Measurements from ENCODE around the gene NIPBL. TPM values are rescaled to one million over a fixed set of nuclear protein-coding genes. Genes with fewer than 3 reads are reported as not detected.

The NIPBL gene
- total and polyA plus RNA-seq, 10 of the 15 experiments (the other 5 are each of a cell fraction or from before 2014, with no cell fraction given): 10.4 to 50.4 (median 20.2) TPM

DNA sequence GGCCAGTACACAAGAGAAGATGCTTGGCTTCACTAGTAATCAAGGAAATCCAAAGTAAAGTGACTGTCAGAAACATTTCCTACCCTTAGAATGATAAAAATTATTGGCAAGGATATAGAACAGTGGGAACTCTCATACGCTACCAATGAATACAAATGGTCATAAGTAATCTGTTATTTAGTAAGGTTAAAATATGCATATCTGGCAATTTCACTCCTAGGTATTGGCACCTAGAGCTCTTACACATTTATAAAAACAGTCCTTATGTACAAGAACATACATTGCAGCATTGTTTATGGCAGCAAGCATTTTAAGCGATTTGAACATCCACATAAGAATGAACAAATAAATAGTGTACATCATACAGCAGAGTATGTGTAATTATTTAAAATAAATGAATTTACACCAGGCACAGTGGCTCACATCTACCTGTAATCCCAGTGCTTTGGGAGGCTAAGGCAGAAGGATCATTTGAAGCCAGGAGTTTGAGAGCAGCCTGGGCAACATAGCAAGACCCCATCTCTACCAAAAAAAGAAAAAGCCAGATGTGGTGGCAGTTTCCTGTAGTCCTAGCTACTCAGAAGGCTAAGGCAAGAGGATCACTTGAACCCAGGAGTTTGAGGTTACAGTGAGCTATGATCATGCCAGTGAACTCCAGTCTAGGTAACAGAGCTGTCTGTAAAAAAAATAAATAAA lies 93.3 kb downstream of the NIPBL start (continued):
- TF ChIP-seq, protein P1, sequence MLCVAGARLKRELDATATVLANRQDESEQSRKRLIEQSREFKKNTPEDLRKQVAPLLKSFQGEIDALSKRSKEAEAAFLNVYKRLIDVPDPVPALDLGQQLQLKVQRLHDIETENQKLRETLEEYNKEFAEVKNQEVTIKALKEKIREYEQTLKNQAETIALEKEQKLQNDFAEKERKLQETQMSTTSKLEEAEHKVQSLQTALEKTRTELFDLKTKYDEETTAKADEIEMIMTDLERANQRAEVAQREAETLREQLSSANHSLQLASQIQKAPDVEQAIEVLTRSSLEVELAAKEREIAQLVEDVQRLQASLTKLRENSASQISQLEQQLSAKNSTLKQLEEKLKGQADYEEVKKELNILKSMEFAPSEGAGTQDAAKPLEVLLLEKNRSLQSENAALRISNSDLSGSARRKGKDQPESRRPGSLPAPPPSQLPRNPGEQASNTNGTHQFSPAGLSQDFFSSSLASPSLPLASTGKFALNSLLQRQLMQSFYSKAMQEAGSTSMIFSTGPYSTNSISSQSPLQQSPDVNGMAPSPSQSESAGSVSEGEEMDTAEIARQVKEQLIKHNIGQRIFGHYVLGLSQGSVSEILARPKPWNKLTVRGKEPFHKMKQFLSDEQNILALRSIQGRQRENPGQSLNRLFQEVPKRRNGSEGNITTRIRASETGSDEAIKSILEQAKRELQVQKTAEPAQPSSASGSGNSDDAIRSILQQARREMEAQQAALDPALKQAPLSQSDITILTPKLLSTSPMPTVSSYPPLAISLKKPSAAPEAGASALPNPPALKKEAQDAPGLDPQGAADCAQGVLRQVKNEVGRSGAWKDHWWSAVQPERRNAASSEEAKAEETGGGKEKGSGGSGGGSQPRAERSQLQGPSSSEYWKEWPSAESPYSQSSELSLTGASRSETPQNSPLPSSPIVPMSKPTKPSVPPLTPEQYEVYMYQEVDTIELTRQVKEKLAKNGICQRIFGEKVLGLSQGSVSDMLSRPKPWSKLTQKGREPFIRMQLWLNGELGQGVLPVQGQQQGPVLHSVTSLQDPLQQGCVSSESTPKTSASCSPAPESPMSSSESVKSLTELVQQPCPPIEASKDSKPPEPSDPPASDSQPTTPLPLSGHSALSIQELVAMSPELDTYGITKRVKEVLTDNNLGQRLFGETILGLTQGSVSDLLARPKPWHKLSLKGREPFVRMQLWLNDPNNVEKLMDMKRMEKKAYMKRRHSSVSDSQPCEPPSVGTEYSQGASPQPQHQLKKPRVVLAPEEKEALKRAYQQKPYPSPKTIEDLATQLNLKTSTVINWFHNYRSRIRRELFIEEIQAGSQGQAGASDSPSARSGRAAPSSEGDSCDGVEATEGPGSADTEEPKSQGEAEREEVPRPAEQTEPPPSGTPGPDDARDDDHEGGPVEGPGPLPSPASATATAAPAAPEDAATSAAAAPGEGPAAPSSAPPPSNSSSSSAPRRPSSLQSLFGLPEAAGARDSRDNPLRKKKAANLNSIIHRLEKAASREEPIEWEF (IDR thresholded peaks at IDR 0.05; ENCODE audit: insufficient replicate concordance, low read depth, low read length): no peak
- no peak for TF ChIP-seq NRF1 (conservative IDR thresholded peaks at IDR 0.05; ENCODE audit: low read depth, low read length)
- TF ChIP-seq USF2 (IDR thresholded peaks at IDR 0.05; ENCODE audit: borderline replicate concordance, low read depth, low read length): no peak
- no peak for TF ChIP-seq ZNF622 (IDR thresholded peaks at IDR 0.05)
- TF ChIP-seq EZH2 (IDR thresholded peaks at IDR 0.05; ENCODE audit: borderline replicate concordance, control insufficient read depth, low read depth, low read length): no peak
- TF ChIP-seq PAX8 (IDR thresholded peaks at IDR 0.05): no peak
- TF ChIP-seq MEF2B (IDR thresholded peaks at IDR 0.05; ENCODE audit: partially characterized antibody, poor library complexity, severe bottlenecking): no peak
- TF ChIP-seq RB1 (IDR thresholded peaks at IDR 0.05; ENCODE audit: borderline replicate concordance): no peak
- TF ChIP-seq SMARCA5 (IDR thresholded peaks at IDR 0.05): no peak
- TF ChIP-seq HDGF (IDR thresholded peaks at IDR 0.05): no peak
- no peak for TF ChIP-seq RAD51 (IDR thresholded peaks at IDR 0.05)
- TF ChIP-seq MTA3 (IDR thresholded peaks at IDR 0.05; ENCODE audit: borderline replicate concordance, low read length): no peak
- TF ChIP-seq ZNF24 (IDR thresholded peaks at IDR 0.05): no peak
